ENCODE data around the gene MYOD1.

DNA sequence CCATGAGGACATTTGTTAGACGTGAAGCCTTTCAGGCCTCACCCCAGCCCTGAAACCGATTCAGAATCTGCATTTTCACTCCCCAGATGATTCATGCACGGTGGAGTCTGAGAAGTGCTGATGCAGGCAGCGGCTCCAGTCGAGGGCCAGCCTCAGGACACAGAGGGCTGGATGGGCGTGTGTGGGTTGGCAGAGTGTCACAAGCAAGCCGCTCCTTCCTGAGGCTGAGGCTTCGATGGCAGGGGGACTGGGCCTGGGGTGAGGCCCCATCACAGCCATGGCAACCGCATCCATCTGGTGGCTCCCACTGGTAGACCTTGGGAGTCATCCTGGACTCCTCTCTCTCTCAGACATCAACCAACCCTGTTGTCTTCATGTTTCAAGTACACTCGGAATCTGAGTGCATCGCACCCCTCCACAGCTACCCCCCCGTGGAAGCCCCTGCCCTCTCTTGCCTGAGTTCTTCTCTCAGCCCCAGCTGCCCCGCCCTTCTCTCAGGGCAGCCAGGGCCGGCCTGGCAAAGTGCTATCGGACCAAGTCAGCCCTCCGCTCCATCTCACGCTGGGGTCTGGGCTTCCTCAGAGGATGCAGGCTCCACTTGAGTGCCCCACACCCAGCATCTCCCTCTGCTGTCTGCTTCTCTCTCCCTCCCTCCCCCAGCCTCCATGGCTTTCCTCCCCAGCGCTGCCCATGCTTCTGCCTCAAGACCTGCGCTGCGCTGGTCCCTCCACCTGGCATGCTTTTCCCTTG lies 25.8 kb downstream of the MYOD1 start:
- TF ChIP-seq, protein P1, sequence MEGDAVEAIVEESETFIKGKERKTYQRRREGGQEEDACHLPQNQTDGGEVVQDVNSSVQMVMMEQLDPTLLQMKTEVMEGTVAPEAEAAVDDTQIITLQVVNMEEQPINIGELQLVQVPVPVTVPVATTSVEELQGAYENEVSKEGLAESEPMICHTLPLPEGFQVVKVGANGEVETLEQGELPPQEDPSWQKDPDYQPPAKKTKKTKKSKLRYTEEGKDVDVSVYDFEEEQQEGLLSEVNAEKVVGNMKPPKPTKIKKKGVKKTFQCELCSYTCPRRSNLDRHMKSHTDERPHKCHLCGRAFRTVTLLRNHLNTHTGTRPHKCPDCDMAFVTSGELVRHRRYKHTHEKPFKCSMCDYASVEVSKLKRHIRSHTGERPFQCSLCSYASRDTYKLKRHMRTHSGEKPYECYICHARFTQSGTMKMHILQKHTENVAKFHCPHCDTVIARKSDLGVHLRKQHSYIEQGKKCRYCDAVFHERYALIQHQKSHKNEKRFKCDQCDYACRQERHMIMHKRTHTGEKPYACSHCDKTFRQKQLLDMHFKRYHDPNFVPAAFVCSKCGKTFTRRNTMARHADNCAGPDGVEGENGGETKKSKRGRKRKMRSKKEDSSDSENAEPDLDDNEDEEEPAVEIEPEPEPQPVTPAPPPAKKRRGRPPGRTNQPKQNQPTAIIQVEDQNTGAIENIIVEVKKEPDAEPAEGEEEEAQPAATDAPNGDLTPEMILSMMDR (IDR thresholded peaks at IDR 0.05; ENCODE audit: insufficient read depth, low read length), result no peak
- TF ChIP-seq, protein P2, sequence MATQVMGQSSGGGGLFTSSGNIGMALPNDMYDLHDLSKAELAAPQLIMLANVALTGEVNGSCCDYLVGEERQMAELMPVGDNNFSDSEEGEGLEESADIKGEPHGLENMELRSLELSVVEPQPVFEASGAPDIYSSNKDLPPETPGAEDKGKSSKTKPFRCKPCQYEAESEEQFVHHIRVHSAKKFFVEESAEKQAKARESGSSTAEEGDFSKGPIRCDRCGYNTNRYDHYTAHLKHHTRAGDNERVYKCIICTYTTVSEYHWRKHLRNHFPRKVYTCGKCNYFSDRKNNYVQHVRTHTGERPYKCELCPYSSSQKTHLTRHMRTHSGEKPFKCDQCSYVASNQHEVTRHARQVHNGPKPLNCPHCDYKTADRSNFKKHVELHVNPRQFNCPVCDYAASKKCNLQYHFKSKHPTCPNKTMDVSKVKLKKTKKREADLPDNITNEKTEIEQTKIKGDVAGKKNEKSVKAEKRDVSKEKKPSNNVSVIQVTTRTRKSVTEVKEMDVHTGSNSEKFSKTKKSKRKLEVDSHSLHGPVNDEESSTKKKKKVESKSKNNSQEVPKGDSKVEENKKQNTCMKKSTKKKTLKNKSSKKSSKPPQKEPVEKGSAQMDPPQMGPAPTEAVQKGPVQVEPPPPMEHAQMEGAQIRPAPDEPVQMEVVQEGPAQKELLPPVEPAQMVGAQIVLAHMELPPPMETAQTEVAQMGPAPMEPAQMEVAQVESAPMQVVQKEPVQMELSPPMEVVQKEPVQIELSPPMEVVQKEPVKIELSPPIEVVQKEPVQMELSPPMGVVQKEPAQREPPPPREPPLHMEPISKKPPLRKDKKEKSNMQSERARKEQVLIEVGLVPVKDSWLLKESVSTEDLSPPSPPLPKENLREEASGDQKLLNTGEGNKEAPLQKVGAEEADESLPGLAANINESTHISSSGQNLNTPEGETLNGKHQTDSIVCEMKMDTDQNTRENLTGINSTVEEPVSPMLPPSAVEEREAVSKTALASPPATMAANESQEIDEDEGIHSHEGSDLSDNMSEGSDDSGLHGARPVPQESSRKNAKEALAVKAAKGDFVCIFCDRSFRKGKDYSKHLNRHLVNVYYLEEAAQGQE (IDR thresholded peaks at IDR 0.05; ENCODE audit: insufficient replicate concordance, low read depth), result no peak
- TF ChIP-seq POLR2AphosphoS5 (IDR thresholded peaks at IDR 0.05; ENCODE audit: low read depth) (no peak), GABPA (IDR thresholded peaks at IDR 0.05; ENCODE audit: low read depth) (no peak)
